Middle frontal gyrus (tissue), 1 donor: Measurements from ENCODE around the gene SCAMP2.

Experiments
- DNase-seq: peaks from one replicate; pipeline ENCODE4 v3.0.0-alpha.2; 2015; ENCODE audit warnings: low spot score; ENCODE audit errors: extremely low spot score

SCAMP2 gene

GRCh38 chr15:74839526-74840395 is 33.4 kb downstream of the SCAMP2 start:
- no peak for DNase-seq

- DNase-seq: no peak
Observed at GRCh38 chr15:74838746-74839525, 34.2 kb downstream of the SCAMP2 start.

- no peak for DNase-seq
Observed at GRCh38 chr15:74838137-74838516, 35.0 kb downstream of the SCAMP2 start.

- no peak for DNase-seq
Observed at GRCh38 chr15:74837482-74838136, 35.6 kb downstream of the SCAMP2 start.

GRCh38 chr15:74836846-74837245 is 36.3 kb downstream of the SCAMP2 start:
- DNase-seq: no peak

- no peak for DNase-seq
Observed at GRCh38 chr15:74835312-74835823, 37.8 kb downstream of the SCAMP2 start.

GRCh38 chr15:74833376-74834107 is 39.6 kb downstream of the SCAMP2 start:
- no peak for DNase-seq

- no peak for DNase-seq
Observed at GRCh38 chr15:74832826-74833225, 40.3 kb downstream of the SCAMP2 start.

- no peak for DNase-seq
Observed at GRCh38 chr15:74831813-74832495, 41.2 kb downstream of the SCAMP2 start.

GRCh38 chr15:74830868-74831267 is 42.3 kb downstream of the SCAMP2 start:
- DNase-seq: peak; percentile 53

- no peak for DNase-seq
Observed at GRCh38 chr15:74829991-74830390, 43.2 kb downstream of the SCAMP2 start.

GRCh38 chr15:74829486-74829885 is 43.7 kb downstream of the SCAMP2 start:
- no peak for DNase-seq

GRCh38 chr15:74828835-74829234 is 44.3 kb downstream of the SCAMP2 start:
- DNase-seq: no peak

GRCh38 chr15:74827614-74828013 is 45.6 kb downstream of the SCAMP2 start:
- DNase-seq: no peak

GRCh38 chr15:74826921-74827320 is 46.2 kb downstream of the SCAMP2 start:
- DNase-seq: no peak

- no peak for DNase-seq
Observed at GRCh38 chr15:74826364-74826819, 46.8 kb downstream of the SCAMP2 start, which contains the start of gene CPLX3. Gene CPLX3 (plus strand): TSS chr15:74826627. CDS start chr15:74826704, 77 bp downstream.

GRCh38 chr15:74825866-74826265 is 47.3 kb downstream of the SCAMP2 start:
- no peak for DNase-seq

GRCh38 chr15:74824976-74825375 is 48.2 kb downstream of the SCAMP2 start:
- DNase-seq: no peak

GRCh38 chr15:74823324-74823723 is 49.8 kb downstream of the SCAMP2 start:
- no peak for DNase-seq

- no peak for DNase-seq
Observed at GRCh38 chr15:74822233-74822632, 50.9 kb downstream of the SCAMP2 start.
